ENCODE measurements around the gene BACE1-AS.

- TF ChIP-seq CTCF (IDR thresholded peaks at IDR 0.05; ENCODE audit: insufficient read depth, low read depth, low read length), result no peak
- TF ChIP-seq EZH2 (IDR thresholded peaks at IDR 0.05; ENCODE audit: insufficient read depth, low read length), result no peak
Observed at GRCh38 chr11:117314840-117315239, 23.7 kb downstream of the BACE1-AS start.

All from astrocyte (in vitro differentiated cells and primary cell).